ENCODE data around the gene TRIM54.

GRCh38 chr2:27354597-27354927 is 72.3 kb downstream of the TRIM54 start:
- no peak for TF ChIP-seq ELF4 (CRISPR knock-in tag; IDR thresholded peaks at IDR 0.05)
- no peak for TF ChIP-seq ETV5 (CRISPR knock-in tag; IDR thresholded peaks at IDR 0.05; ENCODE audit: low read depth)
- no peak for TF ChIP-seq POLR2A (conservative IDR thresholded peaks at IDR 0.05)
- no peak for TF ChIP-seq EP300 (IDR thresholded peaks at IDR 0.05; ENCODE audit: low read length)
- no peak for TF ChIP-seq TRIM28 (IDR thresholded peaks at IDR 0.05)
- TF ChIP-seq TCF7L2 (IDR thresholded peaks at IDR 0.05; ENCODE audit: low read depth, low read length): no peak
- no peak for TF ChIP-seq CTCF (IDR thresholded peaks at IDR 0.05 in 2 of 3, conservative IDR thresholded peaks at IDR 0.05 in 1 of 3; ENCODE audit: insufficient read depth in 2 of 3, low read depth in 1 of 3, low read length in 3 of 3)
- no peak for TF ChIP-seq ZBTB11 (CRISPR knock-in tag; IDR thresholded peaks at IDR 0.05)
- TF ChIP-seq GABPA (tag; conservative IDR thresholded peaks at IDR 0.05; ENCODE audit: low read depth): no peak
- TF ChIP-seq DPF2 (IDR thresholded peaks at IDR 0.05): no peak
- no peak for TF ChIP-seq MCM3 (IDR thresholded peaks at IDR 0.05)
- TF ChIP-seq JUND (IDR thresholded peaks at IDR 0.05; ENCODE audit: borderline replicate concordance, low read depth, low read length): no peak
- no peak for TF ChIP-seq JUND (tag; IDR thresholded peaks at IDR 0.05; ENCODE audit: borderline replicate concordance, low read depth, low read length)
